Fibroblast of lung (primary cell): Measurements from ENCODE around the gene WDR87. TPM values are rescaled to one million over a fixed set of nuclear protein-coding genes. Genes with fewer than 3 reads are reported as not detected.
A peak's percentile ranks its signal among the peaks of the same experiment; 100 is the strongest.

Source experiments
- DNase-seq, 2 donors: peaks; one replicate each; pipeline versions ENCODE4 v3.0.0 to v3.0.0-alpha.2; 2010; ENCODE audit warnings: low read depth in 2 of 2
- H2AFZ ChIP-seq: 2 replicates; pipeline ENCODE4 v1.5.1; 2012; ENCODE audit warnings: low read length, control low read depth, inconsistent platforms
- H3K27ac ChIP-seq: 2 replicates; pipeline ENCODE4 v1.5.1; 2011; ENCODE audit warnings: low read length, control low read depth; ENCODE audit not compliant: insufficient read depth
- H3K27me3 ChIP-seq: 2 replicates; pipeline ENCODE4 v1.5.1; 2011; ENCODE audit warnings: mild to moderate bottlenecking, low read length; ENCODE audit not compliant: control insufficient read depth, insufficient read depth
- H3K36me3 ChIP-seq: 2 replicates; pipeline ENCODE4 v1.5.1; 2011; ENCODE audit warnings: low read length; ENCODE audit not compliant: control insufficient read depth, insufficient read depth
- H3K4me1 ChIP-seq: 2 replicates; pipeline ENCODE4 v1.5.1; 2011; ENCODE audit warnings: low read length; ENCODE audit not compliant: control insufficient read depth, insufficient read depth; ENCODE audit errors: extremely low read depth
- H3K4me2 ChIP-seq: 2 replicates; pipeline ENCODE4 v1.5.1; 2011; ENCODE audit warnings: low read length, control low read depth; ENCODE audit not compliant: insufficient read depth; ENCODE audit errors: extremely low read depth
- H3K4me3 ChIP-seq, 4 experiments: fragments of 200-600 bp in 1 of 4; sonication (generic) in 1 of 4; replicated peaks in 1 of 4; 2 replicates each; pipeline ENCODE4 v1.5.1; 2011 to 2016; ENCODE audit warnings: low read length in 4 of 4, low read depth in 3 of 4, mild to moderate bottlenecking in 3 of 4, control low read depth in 2 of 4, inconsistent platforms in 1 of 4, mixed read lengths in 1 of 4; ENCODE audit not compliant: insufficient read depth in 1 of 4; ENCODE audit errors: control extremely low read depth in 1 of 4
- H3K79me2 ChIP-seq: 2 replicates; pipeline ENCODE4 v1.5.1; 2012; ENCODE audit warnings: mild to moderate bottlenecking, low read length, inconsistent platforms; ENCODE audit not compliant: control insufficient read depth, insufficient read depth
- H3K9ac ChIP-seq: 2 replicates; pipeline ENCODE4 v1.5.1; 2011; ENCODE audit warnings: mild to moderate bottlenecking, low read length, control low read depth; ENCODE audit not compliant: insufficient read depth
- H3K9me3 ChIP-seq: 2 replicates; pipeline ENCODE4 v1.5.1; 2012; ENCODE audit warnings: low read depth, low read length; ENCODE audit not compliant: control insufficient read depth, insufficient read depth
- H4K20me1 ChIP-seq: 2 replicates; pipeline ENCODE4 v1.5.1; 2011; ENCODE audit warnings: low read length; ENCODE audit not compliant: control insufficient read depth, insufficient read depth; ENCODE audit errors: extremely low read depth
- CTCF ChIP-seq, 2 donors: IDR thresholded peaks in 1 of 2; conservative IDR thresholded peaks in 1 of 2; 1 replicate in 1 of 2; 2 replicates in 1 of 2; pipeline ENCODE4 v1.5.1; 2011 to 2012; ENCODE audit warnings: low read length in 2 of 2, control low read depth in 1 of 2, inconsistent platforms in 1 of 2, low read depth in 1 of 2, mild to moderate bottlenecking in 1 of 2
- EZH2 ChIP-seq: IDR thresholded peaks from 2 replicates; pipeline ENCODE4 v1.5.1; 2012; ENCODE audit warnings: low read length, control low read depth, mild to moderate bottlenecking; ENCODE audit errors: missing control alignments
- polyA plus RNA-seq, 2 donors: library from polyadenylated mRNA; depleted of rRNA in 1 of 2; stranded (reverse) in 1 of 2; unstranded in 1 of 2; fragments of >200 nt; gene quantifications; 2 replicates each; pipeline ENCODE4 v1.2.1, GENCODE V29; 2011 to 2012; ENCODE audit warnings: missing spikeins in 1 of 2
- total RNA-seq: library from RNA; depleted of rRNA; stranded (reverse); fragments of >200 nt; gene quantifications from 2 replicates; pipeline ENCODE4 v1.2.1, GENCODE V29; 2014

The WDR87 gene
- total and polyA plus RNA-seq, 2 donors (not counting 1 experiment from before 2014, with no cell fraction given), result not detected

- H3K4me2 ChIP-seq, result no peak overlapping the region
- peak; percentile 25 to 71 for DNase-seq
- peaks cover 23% of the 10 kb centered on the region for H3K79me2 ChIP-seq
- no peaks in the 10 kb centered on the region for H3K9me3 ChIP-seq
- no peaks in the 10 kb centered on the region for H3K27me3 ChIP-seq
- no peak overlapping the region for H3K27ac ChIP-seq
- H2AFZ ChIP-seq, result no peak overlapping the region
- no peaks in the 10 kb centered on the region for H4K20me1 ChIP-seq
- no peaks in the 10 kb centered on the region for H3K36me3 ChIP-seq
- no peak overlapping the region for H3K4me3 ChIP-seq
- no peak overlapping the region for H3K9ac ChIP-seq
- TF ChIP-seq EZH2 (no peak), CTCF (conservative IDR thresholded peaks at IDR 0.05 in 1 of 2, IDR thresholded peaks at IDR 0.05 in 1 of 2; ENCODE audit: low read depth in 1 of 2, low read length in 2 of 2) (no peak)
- H3K4me1 ChIP-seq, result peaks cover 3% of the 10 kb centered on the region
Observed at GRCh38 chr19:37932985-37933936, 26.9 kb upstream of the WDR87 start.

- TF ChIP-seq CTCF (conservative IDR thresholded peaks at IDR 0.05 in 1 of 2, IDR thresholded peaks at IDR 0.05 in 1 of 2; ENCODE audit: low read depth in 1 of 2, low read length in 2 of 2) (peak; percentile 6 to 23), EZH2 (no peak)
- Histone ChIP-seq H3K9ac (no peak overlapping the region), H2AFZ (peak overlapping the region; percentile 31), H3K4me2 (peak overlapping the region; percentile 77), H3K9me3 (no peaks in the 10 kb centered on the region), H3K79me2 (peaks cover 30% of the 10 kb centered on the region), H3K27ac (peak overlapping the region; percentile 62), H3K4me3 (peak overlapping the region; percentile 2 to 49 (median 12)), H3K36me3 (no peaks in the 10 kb centered on the region), H3K4me1 (peaks cover 3% of the 10 kb centered on the region), H3K27me3 (no peaks in the 10 kb centered on the region), H4K20me1 (no peaks in the 10 kb centered on the region)
- DNase-seq, result peak; percentile 66 to 88
Observed at GRCh38 chr19:37931881-37932655, 25.7 kb upstream of the WDR87 start.

GRCh38 chr19:37930416-37930815, 24.0 kb upstream of the WDR87 start:
- Histone ChIP-seq H3K4me1 (peaks cover 3% of the 10 kb centered on the region), H3K4me3 (no peak overlapping the region), H3K36me3 (no peaks in the 10 kb centered on the region), H4K20me1 (no peaks in the 10 kb centered on the region), H3K27me3 (no peaks in the 10 kb centered on the region), H3K4me2 (no peak overlapping the region), H3K27ac (no peak overlapping the region), H3K9ac (no peak overlapping the region), H3K79me2 (peaks cover 30% of the 10 kb centered on the region), H2AFZ (no peak overlapping the region), H3K9me3 (no peaks in the 10 kb centered on the region)
- peak in 1 of 2 donors; percentile 60 for DNase-seq
- no peak for TF ChIP-seq EZH2
- TF ChIP-seq CTCF (conservative IDR thresholded peaks at IDR 0.05 in 1 of 2, IDR thresholded peaks at IDR 0.05 in 1 of 2; ENCODE audit: low read depth in 1 of 2, low read length in 2 of 2), result no peak
